ENCODE measurements around the gene ILK.
A peak's percentile ranks its signal among the peaks of the same experiment; 100 is the strongest.

The ILK gene

GRCh38 chr11:6607190-6607795 lies 3.7 kb downstream of the ILK start:
- no peak for DNase-seq

- no peak for DNase-seq
Observed at GRCh38 chr11:6608011-6608410, 4.4 kb downstream of the ILK start.

GRCh38 chr11:6608726-6609501 lies 5.3 kb downstream of the ILK start:
- no peak for DNase-seq

GRCh38 chr11:6609502-6610015 lies 6.0 kb downstream of the ILK start:
- DNase-seq, result no peak

GRCh38 chr11:6610591-6610990 lies 7.0 kb downstream of the ILK start:
- no peak for DNase-seq

- DNase-seq, result no peak
Observed at GRCh38 chr11:6611092-6611962, 7.8 kb downstream of the ILK start.

- DNase-seq, result no peak
Observed at GRCh38 chr11:6611963-6612212, 8.3 kb downstream of the ILK start.

- DNase-seq, result peak; percentile 61 to 75
Observed at GRCh38 chr11:6612213-6613041, 8.9 kb downstream of the ILK start, which contains the start of gene TAF10. TAF10 (minus strand) TSS chr11:6612216; CDS start chr11:6612189, 27 bp downstream.

GRCh38 chr11:6613496-6613895 lies 9.9 kb downstream of the ILK start:
- no peak for DNase-seq

- DNase-seq, result no peak
Observed at GRCh38 chr11:6614446-6614845, 10.9 kb downstream of the ILK start.

- no peak for DNase-seq
Observed at GRCh38 chr11:6615046-6615445, 11.5 kb downstream of the ILK start.

GRCh38 chr11:6615882-6616585 lies 12.5 kb downstream of the ILK start:
- no peak for DNase-seq

- no peak for DNase-seq
Observed at GRCh38 chr11:6616596-6617250, 13.1 kb downstream of the ILK start.

- DNase-seq, result no peak
Observed at GRCh38 chr11:6617315-6617781, 13.8 kb downstream of the ILK start.

- no peak for DNase-seq
Observed at GRCh38 chr11:6618117-6619003, 14.8 kb downstream of the ILK start.

GRCh38 chr11:6619004-6619745 lies 15.6 kb downstream of the ILK start, which contains the start of gene TPP1:
TPP1 (minus strand) TSS chr11:6619422; CDS start chr11:6619400, 22 bp downstream.
- peak; percentile 93 to 95 for DNase-seq

- DNase-seq, result no peak
Observed at GRCh38 chr11:6620636-6621035, 17.1 kb downstream of the ILK start.

GRCh38 chr11:6621711-6622211 lies 18.2 kb downstream of the ILK start:
- no peak for DNase-seq

Data from cerebellar nuclear complex (tissue), 1 donor.